Hindlimb muscle (tissue), 1 donor: ENCODE results near the gene GPD1L. TPM values are rescaled to one million over a fixed set of nuclear protein-coding genes. Genes with fewer than 3 reads are reported as not detected.
A peak's percentile ranks its signal among the peaks of the same experiment; 100 is the strongest.

ENCODE experiments used
- DNase-seq: peaks from one replicate; pipeline ENCODE4 v3.0.0-alpha.2; 2013
- polyA plus RNA-seq: library from polyadenylated mRNA; unstranded; fragments of 120-200 nt; gene quantifications from one replicate; pipeline ENCODE4 v1.2.1, GENCODE V29; 2013; ENCODE audit not compliant: insufficient read length

Gene GPD1L
- polyA plus RNA-seq, 1 donor = 45.1 TPM

DNA sequence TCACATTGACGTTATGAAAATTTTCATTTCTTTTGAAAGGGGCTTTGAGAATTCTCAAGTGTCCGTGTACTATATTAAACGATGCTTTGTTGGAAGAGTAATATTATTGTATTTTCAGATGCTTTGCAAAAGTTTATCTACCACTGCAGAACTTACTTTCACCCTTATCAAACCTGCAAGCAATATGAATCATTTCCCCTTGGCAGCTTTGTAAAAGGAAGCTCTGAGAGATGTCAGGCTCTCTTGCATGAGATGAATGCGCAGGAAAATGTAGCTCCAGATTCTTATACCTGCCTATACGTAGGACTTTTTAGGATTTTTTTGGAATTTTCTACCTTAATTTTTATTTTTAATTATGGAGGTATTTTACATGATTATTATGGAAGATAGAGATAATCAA lies 34.5 kb downstream of the GPD1L start:
- DNase-seq = no peak

DNA sequence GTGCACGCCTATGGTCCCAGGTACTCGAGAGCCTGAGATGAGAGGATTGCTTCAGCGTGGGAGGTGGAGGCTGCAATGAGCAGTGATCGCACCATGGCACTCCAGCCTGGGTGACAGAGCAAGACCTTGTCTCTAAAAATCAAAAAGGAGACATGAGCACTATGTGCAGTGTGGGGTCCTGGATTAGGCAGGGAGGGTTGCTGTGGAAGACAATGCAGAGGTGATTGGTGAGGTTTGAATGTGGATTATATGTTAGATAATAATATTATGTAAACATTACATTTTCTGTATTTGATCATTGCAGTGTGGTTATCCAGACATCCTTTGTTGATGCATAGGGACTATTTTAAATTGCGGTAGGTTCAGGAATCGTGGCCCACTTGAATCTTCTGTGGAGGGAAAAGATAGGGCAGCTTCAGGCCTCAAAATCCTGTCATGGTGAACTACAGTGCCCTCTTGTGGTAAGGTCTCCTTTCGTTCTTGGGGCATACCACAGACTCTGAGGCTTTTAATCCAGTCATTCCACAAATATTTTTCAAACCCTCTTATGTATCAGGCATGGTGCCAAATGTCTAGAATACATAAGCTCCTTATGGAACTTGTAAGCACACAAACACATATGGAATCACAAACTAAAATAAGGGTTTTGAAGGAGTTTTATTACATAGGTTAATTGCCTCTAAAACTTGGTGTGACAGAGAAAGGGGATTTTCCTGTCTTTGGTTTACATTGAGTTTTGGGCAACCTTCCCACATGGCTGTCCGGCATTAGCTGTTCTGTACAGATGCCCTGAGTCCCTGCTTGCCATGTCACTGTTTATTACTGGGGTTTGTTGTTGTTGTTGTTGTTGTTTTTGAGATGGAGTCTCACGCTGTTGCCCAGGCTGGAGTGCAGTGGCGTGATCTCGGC lies 37.7 kb downstream of the GPD1L start:
- peak; percentile 73 for DNase-seq

DNA sequence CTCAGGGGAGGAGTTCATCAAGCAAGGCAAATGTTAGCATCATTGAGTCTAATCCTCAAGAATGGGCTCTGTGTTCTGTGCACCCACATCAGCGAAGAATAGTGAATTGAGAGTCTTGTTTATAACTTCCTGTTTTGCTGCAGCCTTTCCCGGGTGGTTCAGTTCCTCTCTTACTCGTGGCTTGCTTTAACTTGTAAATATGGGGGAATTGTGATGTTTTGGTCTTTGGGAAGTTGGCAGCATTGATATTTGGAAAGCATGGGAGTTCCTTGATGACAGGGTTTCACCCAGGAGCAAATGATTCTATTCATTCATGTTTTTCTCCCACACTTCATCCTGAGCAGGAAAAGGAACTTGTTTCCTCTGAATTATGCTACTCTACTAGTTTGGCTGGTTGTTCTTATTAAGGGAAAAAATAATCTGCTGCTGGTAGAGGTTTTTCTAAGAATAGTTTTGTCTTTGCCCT lies 40.4 kb downstream of the GPD1L start:
- peak; percentile 8 for DNase-seq

DNA sequence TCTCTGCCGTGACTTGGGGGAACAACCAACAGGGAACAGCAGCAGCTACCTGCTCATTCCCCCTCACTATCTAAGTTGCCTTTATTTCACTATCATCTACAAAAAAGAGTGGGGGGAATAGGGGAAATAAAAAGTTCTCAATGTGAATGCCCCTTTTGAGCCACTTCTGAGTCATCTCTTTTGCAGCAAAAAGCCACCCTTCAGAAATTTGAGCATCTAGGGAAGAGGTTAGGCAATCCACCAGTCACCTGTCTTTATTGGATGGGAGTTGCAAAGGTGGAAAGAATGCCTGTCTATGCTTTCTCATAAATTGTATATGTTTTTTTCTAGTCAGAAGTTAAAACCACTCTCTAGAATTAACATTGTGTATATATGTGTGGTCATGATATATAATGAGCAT lies 41.1 kb downstream of the GPD1L start:
- DNase-seq = no peak

DNA sequence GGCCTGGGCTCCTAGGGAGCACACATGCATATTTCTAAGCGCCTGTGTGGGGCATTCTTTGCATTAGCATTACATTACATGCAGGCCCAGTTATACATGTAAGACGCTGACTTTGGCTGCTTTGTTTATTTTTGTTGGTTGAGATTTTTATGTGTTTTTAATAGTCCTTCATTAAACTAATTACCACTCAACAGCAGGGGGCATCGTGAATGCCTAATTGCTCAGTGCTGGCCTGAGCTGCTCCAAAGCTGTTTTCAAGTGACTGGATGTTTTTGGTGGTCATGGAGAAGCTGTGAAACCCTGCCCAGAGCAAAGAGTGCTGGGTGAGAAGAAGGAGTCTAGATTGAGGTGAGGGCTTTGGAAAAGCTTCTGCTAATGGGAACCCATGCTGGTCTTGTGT lies 41.5 kb downstream of the GPD1L start:
- DNase-seq = no peak

DNA sequence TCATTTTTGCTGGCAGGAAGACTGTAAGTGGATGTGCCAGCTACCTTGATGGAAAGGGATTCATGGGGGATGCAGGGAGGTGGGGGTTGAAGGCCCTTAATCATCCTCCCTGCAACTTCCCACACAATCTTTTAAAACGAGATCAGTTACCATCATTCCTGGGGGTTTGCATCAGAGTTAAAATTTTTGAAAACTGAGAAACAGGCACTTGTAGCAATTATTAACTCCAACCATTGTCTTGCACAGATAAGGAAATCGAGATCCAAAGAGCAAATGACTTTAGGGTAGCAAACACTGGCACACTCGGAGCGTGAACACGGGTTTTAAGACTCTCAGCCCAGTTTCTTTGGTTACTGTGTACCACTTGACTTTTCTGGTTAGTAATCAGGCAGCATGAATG lies 41.9 kb downstream of the GPD1L start:
- no peak for DNase-seq

DNA sequence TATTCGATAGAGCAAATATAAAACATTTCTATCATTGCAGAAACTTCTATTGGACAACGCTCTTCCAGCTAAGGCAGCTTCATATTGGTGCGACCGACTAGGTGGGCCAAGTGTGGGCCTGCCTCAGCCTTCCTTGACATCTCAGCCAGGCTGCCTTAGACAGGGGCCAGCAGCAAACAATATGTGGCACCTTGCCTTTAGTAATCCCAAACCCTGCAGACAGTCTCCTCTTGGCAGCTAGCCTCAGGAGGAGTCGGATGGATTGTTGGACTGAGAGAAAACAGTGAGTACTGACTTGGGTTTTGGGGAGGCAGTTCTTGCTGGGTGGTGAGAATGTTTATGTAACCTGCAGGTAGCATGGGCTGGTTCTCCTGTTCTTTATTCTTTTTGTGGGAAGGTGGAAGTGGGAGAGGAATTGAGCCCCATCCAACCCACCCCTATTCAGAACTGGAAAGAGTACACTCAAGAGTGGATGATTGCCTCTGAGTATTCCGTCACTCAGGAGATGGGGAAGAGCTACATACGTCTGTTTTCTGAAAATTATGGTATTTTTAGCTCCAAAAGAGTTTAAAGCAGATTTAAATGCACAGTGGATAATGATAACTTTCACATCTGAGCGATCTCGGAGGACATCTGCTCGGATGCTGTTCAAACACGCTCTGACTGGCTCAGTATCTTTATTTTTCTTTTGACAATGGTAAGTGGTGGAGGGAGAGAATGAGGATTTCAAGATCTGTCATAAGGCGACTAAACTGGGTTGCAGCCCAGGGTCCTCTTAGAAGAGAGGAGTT lies 47.2 kb downstream of the GPD1L start:
- DNase-seq = no peak

DNA sequence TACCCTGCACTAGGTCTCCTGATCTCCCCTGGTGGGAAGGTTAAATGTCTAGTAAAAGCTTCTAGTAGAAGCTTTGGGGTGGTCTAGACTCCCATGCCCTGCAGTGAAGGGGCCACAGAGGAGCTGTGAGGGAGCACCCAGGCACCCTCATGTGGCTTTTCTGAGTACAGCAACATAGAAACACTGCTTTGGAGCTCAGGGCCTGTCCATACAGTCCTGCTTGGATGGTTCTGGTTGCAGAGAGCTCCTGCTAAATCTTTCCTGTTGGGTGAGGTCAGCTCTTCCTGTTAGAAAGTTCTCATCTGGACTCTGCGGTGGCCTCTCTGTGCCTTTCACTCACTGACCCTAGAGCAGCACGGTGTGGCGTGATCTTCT lies 47.8 kb downstream of the GPD1L start:
- no peak for DNase-seq

DNA sequence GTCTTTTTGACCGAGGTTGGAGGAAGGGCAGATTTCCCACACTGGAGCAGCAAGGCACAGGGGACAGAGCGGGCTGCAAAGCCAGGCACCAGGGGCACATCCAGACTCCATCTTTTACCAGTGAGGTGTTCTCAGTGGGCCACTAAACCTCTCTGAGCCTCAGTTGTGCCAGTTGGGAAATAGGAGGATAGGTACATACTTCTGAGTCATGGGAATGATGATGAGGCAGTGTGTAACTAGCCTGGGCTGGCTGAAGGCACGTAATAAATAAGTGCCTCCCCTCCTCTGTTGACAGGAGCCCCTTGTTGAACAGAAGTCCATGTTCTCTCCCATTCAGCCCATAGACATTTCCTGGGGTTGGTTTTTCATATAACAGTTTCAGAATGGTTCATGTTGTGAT lies 48.7 kb downstream of the GPD1L start:
- no peak for DNase-seq

DNA sequence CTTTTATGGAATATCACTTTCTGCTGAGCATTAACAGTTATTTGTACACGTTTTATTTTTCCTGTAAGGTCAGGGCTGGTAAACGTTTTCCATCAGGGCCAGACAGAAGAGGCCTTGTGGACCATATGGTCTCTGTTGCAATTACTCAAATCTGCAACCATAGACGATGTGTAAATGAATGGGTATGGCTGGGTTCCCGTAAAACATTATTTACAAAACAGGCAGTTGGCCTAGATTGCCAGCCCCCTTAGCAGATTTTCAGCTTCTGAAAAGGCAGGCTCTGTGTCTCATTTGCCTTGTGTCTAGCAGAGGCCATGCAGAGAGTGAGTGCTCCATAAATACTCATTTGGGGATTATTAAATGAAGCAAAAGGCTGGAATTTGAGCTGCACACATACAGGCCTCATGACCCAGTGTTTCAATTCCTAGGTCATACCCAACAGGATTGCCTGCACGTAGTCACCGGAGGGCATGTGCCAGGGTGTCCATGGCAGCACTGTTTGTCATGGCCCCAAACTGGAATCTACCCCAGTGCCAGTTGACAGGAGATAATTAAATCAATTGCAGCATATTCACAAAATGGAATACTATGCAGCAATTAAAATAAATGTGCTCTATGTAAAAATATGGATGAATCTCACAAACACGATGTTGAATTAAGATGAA lies 51.3 kb downstream of the GPD1L start:
- no peak for DNase-seq

DNA sequence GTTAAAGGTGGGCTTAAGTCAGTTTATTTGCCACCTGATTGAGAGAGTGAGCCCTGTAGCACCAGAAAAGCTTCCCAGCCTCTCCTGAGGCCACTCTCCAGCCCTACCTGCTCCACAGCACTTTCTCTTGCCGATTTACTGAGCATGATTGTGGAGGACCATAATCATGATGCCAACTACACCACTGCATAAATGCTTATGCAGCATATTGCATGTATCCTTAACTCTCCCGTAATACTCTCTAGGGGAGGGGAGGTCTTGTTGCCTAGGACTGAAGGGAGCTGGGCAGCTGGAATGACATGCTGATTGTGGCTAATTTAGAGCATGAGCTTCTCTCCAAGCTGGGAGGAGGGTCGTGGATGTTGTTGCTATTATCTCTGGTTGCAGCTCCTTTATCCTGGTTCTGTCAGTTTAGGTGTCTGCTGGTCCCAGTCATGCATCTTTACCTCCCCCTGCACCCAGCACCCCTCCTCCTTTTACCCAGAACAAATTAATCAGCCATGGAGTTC lies 54.3 kb downstream of the GPD1L start:
- DNase-seq = no peak

DNA sequence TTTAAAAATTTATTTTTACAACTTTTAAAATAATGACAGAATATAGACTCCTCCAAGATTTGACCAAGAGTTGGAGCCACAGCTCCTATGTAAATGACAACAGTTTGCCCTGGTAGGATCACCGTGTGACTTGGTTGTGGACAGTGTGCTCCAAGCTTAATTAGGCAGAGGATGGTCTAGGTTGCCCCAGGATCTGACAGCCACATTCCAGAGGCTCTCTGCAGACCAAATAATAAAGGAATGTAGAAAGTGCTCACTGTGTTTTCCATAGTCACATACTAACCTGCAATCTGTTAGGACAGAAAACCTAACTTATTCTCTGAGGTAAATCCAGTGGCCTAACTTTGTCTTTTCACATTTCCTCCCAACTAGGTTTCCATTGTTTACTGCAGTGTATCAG lies 59.0 kb downstream of the GPD1L start:
- DNase-seq = no peak

DNA sequence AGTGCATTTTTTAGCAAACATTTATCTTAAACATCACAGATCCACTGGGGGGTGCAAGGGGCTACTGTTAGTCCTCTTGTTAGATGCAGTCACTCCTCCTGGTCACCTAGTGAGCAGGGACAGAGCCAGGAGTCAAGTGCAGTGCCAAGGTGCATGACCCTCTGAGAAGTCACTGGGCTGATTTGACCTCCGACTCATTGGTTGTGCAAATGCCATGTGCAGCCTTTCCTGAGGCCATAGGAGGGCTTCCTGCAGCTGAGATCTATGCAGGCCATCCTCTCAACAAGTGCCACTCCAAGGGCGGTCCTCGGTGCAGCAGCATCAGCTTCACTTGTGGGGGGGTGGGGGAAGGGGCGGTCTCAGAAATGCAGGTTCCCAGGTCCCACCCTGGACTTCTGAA lies 60.2 kb downstream of the GPD1L start:
- DNase-seq = no peak

DNA sequence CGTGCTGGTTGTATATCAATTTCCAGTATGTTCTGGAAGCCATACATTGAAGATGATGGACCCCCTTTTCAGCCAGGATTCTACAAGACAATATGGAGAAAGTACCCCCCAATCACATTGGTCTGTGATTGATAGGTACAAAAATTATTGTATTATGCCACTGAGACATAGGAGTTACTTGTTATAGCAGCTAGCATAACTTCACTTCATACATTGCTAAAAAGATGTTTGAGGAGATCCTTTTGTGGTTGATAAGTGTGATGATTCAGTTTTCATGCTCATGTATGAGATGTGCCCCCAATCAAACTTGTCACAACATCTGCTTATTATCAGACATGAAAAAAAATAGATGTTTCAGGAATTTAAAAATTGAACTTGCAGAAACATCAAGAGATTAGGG lies 66.0 kb downstream of the GPD1L start:
- DNase-seq = no peak

DNA sequence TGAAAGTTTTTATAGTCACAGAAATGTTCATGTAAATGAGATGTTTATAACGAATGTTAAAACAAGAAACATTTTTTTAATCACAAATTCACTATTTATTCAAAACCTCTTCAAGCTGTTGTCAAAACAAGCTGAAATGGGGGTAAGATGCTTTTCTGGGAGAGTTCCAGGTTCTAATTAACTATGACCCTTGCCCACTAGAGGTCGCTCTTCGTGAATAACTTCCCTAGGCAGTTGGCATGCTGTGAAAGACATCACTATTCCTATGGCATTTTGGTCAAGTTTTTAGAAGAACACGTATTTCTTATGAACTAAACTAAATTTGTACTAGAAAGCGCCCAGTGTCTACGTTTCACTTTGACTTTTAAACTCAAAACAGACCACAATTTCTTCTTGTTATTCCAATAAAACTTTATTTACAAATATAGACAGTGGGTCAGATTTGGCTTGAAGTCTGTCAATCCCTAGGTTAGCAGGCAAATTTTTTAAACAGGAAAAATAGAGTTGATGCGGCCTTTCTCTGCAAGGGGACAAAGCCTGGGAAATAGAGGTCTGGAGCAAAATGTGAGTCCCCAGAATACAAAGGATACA lies 69.3 kb downstream of the GPD1L start:
- DNase-seq = peak; percentile 19

DNA sequence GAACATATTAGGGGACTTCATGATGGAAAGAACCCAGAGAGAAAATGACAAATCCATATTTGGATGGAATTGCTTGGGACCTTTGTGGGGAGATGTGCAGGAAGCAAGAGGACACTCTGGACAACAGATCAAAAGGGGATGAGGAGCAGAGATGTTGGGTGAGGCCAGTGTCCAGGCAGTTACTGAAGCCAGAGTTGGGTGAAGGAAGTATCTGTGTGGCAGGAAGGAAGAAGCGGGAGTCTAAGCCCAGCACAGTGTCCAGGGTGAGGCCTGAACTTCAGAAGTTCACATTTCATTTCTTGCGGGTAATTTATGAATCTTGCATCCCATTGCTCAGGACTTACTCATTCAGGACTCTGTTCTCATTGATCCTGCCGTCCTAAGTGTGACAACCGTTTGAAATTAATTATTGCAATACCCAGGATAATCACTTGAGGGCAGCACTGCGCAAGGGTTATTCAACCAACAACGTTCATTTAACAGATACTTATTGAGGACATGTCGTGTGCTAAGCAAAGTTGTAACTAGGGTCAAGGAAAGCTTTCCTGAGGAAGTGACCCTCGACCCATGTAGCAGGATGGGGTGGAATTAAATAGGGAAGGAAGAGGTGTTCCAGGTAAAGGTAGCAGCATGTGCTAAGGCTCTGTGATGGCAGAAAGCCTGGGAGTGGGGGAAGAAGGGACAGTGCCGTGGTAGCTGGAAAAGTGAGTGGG lies 70.7 kb downstream of the GPD1L start:
- DNase-seq = no peak

DNA sequence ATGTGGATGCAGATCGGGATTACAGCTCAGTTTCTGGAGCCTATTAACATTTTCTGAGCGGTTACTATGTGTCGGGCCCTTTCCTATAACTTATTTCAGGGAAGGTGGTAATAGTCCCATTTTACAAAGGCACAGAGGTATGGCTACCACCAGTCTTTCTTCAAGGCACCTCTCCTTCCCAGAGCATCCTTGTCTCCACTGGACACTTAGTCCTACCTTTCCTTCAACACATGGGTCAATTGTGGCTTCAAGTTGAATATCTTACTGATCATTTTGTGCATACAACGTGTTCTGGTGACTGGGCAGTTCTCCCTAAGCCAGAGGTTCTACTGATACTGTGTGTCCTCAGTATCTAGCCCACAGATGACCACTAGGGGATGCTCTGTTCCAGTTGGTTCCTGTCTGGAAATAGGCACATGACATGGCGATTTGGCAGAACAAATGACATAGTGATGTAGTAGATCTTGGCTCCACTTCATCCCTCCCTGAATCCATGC lies 71.3 kb downstream of the GPD1L start:
- peak; percentile 12 for DNase-seq

DNA sequence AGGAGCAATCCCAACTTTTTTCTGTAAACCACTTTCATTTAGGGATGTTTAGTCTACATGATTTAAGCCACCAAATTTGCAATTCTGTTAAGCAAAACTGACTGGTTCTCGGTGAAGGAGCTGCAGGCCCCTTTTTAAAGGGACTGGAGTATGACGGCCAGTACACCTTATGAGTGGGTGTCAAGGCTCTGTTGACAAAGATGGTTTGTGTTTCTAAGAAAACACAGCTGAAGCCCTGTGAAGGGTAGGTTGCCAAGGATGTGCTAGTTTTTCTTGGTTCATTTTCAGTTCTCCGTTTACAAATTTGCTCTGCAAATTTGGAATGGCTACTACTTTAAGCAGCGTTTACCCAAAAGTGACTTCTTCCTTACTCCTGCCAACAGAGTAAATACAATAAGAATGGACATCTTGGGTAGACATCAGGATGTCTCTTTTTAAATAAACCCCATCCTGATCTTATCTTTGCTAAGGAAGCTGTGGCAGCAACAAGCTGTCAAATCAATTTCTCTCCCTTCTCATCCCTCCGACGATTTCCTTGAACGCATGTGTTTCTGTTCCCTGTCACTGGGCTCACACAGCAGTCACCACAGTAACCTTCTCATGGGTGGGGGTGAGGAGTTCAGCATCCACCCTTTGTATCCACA lies 73.8 kb downstream of the GPD1L start:
- no peak for DNase-seq

DNA sequence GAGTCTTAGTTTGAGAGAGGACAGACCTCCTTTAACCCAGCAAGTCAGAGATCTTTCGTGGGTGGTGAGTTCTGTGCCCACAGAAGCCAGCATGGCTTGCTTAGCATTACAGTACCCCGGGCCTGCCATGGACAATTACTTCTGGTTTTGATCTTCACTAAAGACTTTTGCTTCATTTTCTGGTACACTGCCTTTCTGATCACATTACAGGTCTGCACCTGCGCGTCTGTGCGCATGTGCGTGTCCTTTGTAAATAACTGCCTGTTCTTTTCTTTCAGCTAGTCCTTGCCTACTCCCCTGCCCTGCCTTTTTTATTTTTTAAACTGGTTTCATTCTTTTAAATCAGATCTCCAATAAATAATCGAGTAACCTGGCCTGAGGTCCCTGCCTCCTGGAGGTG lies 74.9 kb downstream of the GPD1L start:
- no peak for DNase-seq

DNA sequence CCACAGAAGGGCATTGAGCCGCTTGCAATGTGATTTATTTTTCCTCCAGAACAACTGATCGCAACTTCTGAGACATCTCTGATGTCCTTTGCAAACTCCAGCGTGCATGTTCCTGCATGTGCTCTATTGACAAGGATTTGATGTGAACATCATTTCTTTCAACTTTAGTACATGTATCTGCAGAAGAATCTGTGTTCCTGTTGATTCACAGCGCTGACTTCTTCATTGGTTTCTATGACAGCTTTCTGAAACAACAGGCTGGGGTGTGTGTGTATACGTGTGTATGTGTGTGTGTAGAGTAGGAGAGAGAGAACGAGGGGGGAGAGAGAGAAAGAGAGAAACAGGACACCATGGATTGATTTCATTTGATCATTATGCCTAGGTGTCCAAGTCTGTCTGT lies 75.4 kb downstream of the GPD1L start:
- no peak for DNase-seq

DNA sequence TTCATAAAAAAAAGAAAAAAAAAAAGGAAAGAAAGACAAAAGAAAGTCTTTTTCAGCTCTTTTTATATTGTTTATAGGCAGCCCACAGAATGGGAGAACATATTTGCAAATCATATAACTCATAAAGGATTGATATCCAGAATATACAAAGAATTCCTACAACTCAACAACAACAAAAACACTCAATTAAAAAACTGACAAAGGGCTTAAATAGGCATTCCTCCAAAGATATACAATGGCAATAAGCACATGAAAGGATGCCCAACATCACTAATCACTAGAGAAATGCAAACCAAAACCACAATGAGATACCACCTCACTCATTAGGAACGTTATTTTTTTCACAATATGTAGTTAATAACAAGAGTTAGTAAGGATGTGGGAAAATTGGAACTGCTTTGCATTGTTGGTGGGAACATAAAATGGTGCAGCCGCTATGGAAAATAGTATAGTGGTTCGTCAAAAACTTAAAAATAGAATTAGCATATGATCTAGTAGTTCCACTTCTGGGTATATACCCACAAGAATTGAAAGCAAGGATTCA lies 77.8 kb downstream of the GPD1L start:
- DNase-seq = no peak
